HG03432 (cell line): Measurements from ENCODE around the gene ERC2.

Experiments used
- ATAC-seq: cut with Tn5 transposase; IDR thresholded peaks from one replicate; pipeline ENCODE4 v1.9.1; 2021; ENCODE audit warnings: mild to moderate bottlenecking, moderate library complexity; ENCODE audit not compliant: unreplicated experiment

Gene ERC2

GRCh38 chr3:55728461-55729100 is 739.7 kb downstream of the ERC2 start:
- no peak for ATAC-seq

- ATAC-seq = no peak
These were observed 741.8 kb downstream of the ERC2 start for GRCh38 chr3:55726501-55726775.

GRCh38 chr3:55725681-55726500 is 742.4 kb downstream of the ERC2 start:
- no peak for ATAC-seq

- peak; percentile 73 for ATAC-seq
These were observed 743.4 kb downstream of the ERC2 start for GRCh38 chr3:55724821-55725220.

GRCh38 chr3:55724407-55724784 is 743.9 kb downstream of the ERC2 start:
- ATAC-seq = no peak

GRCh38 chr3:55723653-55724406 is 744.4 kb downstream of the ERC2 start:
- no peak for ATAC-seq

- peak; percentile 29 for ATAC-seq
These were observed 746.4 kb downstream of the ERC2 start for GRCh38 chr3:55721716-55722484.

GRCh38 chr3:55720614-55721013 is 747.7 kb downstream of the ERC2 start:
- peak; percentile 35 for ATAC-seq

- no peak for ATAC-seq
These were observed 748.8 kb downstream of the ERC2 start for GRCh38 chr3:55719508-55719907.

- ATAC-seq = no peak
These were observed 749.3 kb downstream of the ERC2 start for GRCh38 chr3:55719006-55719405.

GRCh38 chr3:55718521-55718921 is 749.7 kb downstream of the ERC2 start:
- ATAC-seq = no peak

GRCh38 chr3:55718074-55718473 is 750.2 kb downstream of the ERC2 start:
- no peak for ATAC-seq

- ATAC-seq = no peak
These were observed 750.8 kb downstream of the ERC2 start for GRCh38 chr3:55717481-55717880.

GRCh38 chr3:55716611-55717225 is 751.5 kb downstream of the ERC2 start:
- ATAC-seq = peak; percentile 55

GRCh38 chr3:55716044-55716443 is 752.2 kb downstream of the ERC2 start:
- no peak for ATAC-seq

GRCh38 chr3:55714057-55714456 is 754.2 kb downstream of the ERC2 start:
- no peak for ATAC-seq

GRCh38 chr3:55711646-55712045 is 756.6 kb downstream of the ERC2 start:
- no peak for ATAC-seq

GRCh38 chr3:55709411-55710012 is 758.8 kb downstream of the ERC2 start:
- ATAC-seq = no peak

- no peak for ATAC-seq
These were observed 759.3 kb downstream of the ERC2 start for GRCh38 chr3:55708921-55709320.

- no peak for ATAC-seq
These were observed 760.0 kb downstream of the ERC2 start for GRCh38 chr3:55708242-55708641.
